ENCODE data around the gene FBLN7. TPM values are rescaled to one million over a fixed set of nuclear protein-coding genes. Genes with fewer than 3 reads are reported as not detected.

The FBLN7 gene
- total RNA-seq, 2 donors from 2014 or later: 4.0 to 8.7 TPM

DNA sequence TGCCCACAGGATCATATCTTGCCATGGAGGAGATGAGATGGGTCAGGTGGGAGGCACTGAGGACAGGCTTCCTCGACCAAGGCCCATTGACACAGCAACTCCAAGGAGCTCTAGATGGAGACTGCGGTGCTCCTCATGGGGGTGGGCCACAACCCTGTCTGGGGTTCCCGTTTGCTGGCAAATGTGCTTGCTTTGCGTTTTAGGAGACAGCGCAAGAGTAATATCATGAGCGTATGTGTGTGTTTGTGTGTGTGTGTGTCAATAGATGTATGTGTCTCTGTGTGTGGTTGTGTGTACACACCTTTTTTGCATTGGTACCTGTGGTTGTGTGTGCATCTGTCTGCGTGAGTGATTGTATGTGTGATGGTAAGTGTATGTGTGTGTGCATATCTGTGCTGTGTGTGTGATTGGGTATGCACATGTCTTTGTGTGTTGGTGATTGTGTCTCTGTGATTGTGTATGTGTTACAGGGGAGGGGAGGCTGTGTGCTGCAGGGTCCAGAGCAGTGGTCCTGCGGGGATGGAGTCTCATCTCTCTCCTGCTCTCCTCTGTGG, 4.4 kb downstream of the FBLN7 start:
- H3K27ac ChIP-seq (ENCODE audit: low read depth, low read length): no peak overlapping the region
- no peak overlapping the region for H3K27ac Mint-ChIP-seq
- H3K9me3 ChIP-seq (ENCODE audit: control insufficient read depth, low read length): no peaks in the 10 kb centered on the region
- 83 to 89% methylated on average over 1 to 8 of the region's 8 CpGs for WGBS, 2 experiments (ENCODE audit: insufficient coverage in 1 of 2, insufficient read length in 1 of 2)
- H3K27me3 Mint-ChIP-seq (ENCODE audit: insufficient read depth): peaks cover 45% of the 10 kb centered on the region
- H3K36me3 Mint-ChIP-seq (ENCODE audit: low read depth): no peaks in the 10 kb centered on the region
- TF ChIP-seq, protein P1, sequence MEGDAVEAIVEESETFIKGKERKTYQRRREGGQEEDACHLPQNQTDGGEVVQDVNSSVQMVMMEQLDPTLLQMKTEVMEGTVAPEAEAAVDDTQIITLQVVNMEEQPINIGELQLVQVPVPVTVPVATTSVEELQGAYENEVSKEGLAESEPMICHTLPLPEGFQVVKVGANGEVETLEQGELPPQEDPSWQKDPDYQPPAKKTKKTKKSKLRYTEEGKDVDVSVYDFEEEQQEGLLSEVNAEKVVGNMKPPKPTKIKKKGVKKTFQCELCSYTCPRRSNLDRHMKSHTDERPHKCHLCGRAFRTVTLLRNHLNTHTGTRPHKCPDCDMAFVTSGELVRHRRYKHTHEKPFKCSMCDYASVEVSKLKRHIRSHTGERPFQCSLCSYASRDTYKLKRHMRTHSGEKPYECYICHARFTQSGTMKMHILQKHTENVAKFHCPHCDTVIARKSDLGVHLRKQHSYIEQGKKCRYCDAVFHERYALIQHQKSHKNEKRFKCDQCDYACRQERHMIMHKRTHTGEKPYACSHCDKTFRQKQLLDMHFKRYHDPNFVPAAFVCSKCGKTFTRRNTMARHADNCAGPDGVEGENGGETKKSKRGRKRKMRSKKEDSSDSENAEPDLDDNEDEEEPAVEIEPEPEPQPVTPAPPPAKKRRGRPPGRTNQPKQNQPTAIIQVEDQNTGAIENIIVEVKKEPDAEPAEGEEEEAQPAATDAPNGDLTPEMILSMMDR (conservative IDR thresholded peaks at IDR 0.05): no peak
- no peak overlapping the region for H3K4me3 Mint-ChIP-seq
- H3K4me1 ChIP-seq (ENCODE audit: control insufficient read depth, insufficient read depth, low read length): peaks cover 3% of the 10 kb centered on the region
- peaks cover 2% of the 10 kb centered on the region for H3K4me1 Mint-ChIP-seq
- no peaks in the 10 kb centered on the region for H3K36me3 ChIP-seq (ENCODE audit: control insufficient read depth, insufficient read depth, low read length)
- no peak overlapping the region for H3K4me3 ChIP-seq (ENCODE audit: low read length)
- DNase-seq: no peak
- H3K9ac ChIP-seq (ENCODE audit: extremely low read depth, low read length, poor library complexity, severe bottlenecking): no peak overlapping the region
- H3K27me3 ChIP-seq (ENCODE audit: control insufficient read depth, insufficient read depth, low read length, poor library complexity, severe bottlenecking): peaks cover 47% of the 10 kb centered on the region
- no peaks in the 10 kb centered on the region for H3K9me3 Mint-ChIP-seq

DNA sequence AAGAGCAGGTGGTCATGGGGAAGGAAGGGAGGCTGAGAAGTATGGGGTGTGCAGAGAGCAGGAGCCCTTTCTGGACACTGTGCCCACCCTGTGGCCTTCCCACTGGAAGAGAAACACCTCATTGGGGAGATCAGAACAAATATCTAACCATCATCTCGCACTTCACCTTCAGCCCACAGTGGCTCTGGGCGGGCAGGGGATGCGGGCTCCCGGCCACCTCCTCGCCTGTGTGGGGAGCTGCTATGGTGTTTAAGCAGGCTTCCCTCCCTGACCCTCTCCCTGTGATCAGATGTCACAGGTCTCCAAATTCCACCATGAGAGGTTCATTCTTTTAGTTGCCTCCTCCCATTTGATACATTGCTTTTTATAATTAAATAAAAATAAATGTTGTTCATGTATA, 5.0 kb downstream of the FBLN7 start:
- H3K36me3 Mint-ChIP-seq (ENCODE audit: low read depth): no peaks in the 10 kb centered on the region
- no peak overlapping the region for H3K27ac Mint-ChIP-seq
- TF ChIP-seq, protein P1 (conservative IDR thresholded peaks at IDR 0.05): no peak
- DNase-seq: no peak
- no peak overlapping the region for H3K27ac ChIP-seq (ENCODE audit: low read depth, low read length)
- 94% methylated on average over 5 of the region's 5 CpGs; no CpG with 5 or more reads in 1 of the 2 experiments for WGBS, 2 experiments (ENCODE audit: insufficient coverage in 1 of 2, insufficient read length in 1 of 2)
- H3K27me3 Mint-ChIP-seq (ENCODE audit: insufficient read depth): peaks cover 41% of the 10 kb centered on the region
- H3K4me3 ChIP-seq (ENCODE audit: low read length): no peak overlapping the region
- peaks cover 42% of the 10 kb centered on the region for H3K27me3 ChIP-seq (ENCODE audit: control insufficient read depth, insufficient read depth, low read length, poor library complexity, severe bottlenecking)
- no peak overlapping the region for H3K4me3 Mint-ChIP-seq
- H3K36me3 ChIP-seq (ENCODE audit: control insufficient read depth, insufficient read depth, low read length): no peaks in the 10 kb centered on the region
- no peaks in the 10 kb centered on the region for H3K4me1 ChIP-seq (ENCODE audit: control insufficient read depth, insufficient read depth, low read length)
- no peaks in the 10 kb centered on the region for H3K4me1 Mint-ChIP-seq
- no peak overlapping the region for H3K9ac ChIP-seq (ENCODE audit: extremely low read depth, low read length, poor library complexity, severe bottlenecking)
- H3K9me3 Mint-ChIP-seq: no peaks in the 10 kb centered on the region
- H3K9me3 ChIP-seq (ENCODE audit: control insufficient read depth, low read length): no peaks in the 10 kb centered on the region

DNA sequence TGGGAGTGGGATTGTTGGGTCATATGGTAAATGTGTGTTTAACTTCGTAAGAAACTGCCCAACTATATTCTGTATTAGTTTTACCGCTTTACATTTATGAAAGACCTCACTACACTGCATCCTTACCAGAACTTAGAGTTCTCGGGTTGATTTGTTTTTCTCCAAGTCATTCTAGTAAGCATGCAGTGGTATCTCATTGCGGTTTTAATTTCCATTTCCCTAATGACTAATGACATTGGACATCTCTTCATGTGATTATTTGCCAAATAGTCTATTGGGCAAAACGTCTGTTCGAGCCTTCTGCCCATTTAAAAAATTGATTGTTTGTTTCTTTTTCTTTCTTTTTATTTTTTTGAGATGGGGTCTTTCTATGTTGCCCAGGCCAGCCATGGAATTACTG, 6.8 kb downstream of the FBLN7 start:
- WGBS, 2 experiments (ENCODE audit: insufficient coverage in 1 of 2, insufficient read length in 1 of 2): 92 to 99% methylated on average over 5 to 6 of the region's 6 CpGs
- no peaks in the 10 kb centered on the region for H3K4me1 Mint-ChIP-seq
- no peak overlapping the region for H3K9ac ChIP-seq (ENCODE audit: extremely low read depth, low read length, poor library complexity, severe bottlenecking)
- H3K27me3 Mint-ChIP-seq (ENCODE audit: insufficient read depth): peaks cover 36% of the 10 kb centered on the region
- H3K9me3 Mint-ChIP-seq: no peaks in the 10 kb centered on the region
- H3K27me3 ChIP-seq (ENCODE audit: control insufficient read depth, insufficient read depth, low read length, poor library complexity, severe bottlenecking): peaks cover 32% of the 10 kb centered on the region
- no peak overlapping the region for H3K4me3 Mint-ChIP-seq
- no peak overlapping the region for H3K4me3 ChIP-seq (ENCODE audit: low read length)
- TF ChIP-seq, protein P1 (conservative IDR thresholded peaks at IDR 0.05): no peak
- no peaks in the 10 kb centered on the region for H3K36me3 ChIP-seq (ENCODE audit: control insufficient read depth, insufficient read depth, low read length)
- H3K36me3 Mint-ChIP-seq (ENCODE audit: low read depth): no peaks in the 10 kb centered on the region
- no peak overlapping the region for H3K27ac Mint-ChIP-seq
- H3K4me1 ChIP-seq (ENCODE audit: control insufficient read depth, insufficient read depth, low read length): no peaks in the 10 kb centered on the region
- no peak for DNase-seq
- no peaks in the 10 kb centered on the region for H3K9me3 ChIP-seq (ENCODE audit: control insufficient read depth, low read length)
- H3K27ac ChIP-seq (ENCODE audit: low read depth, low read length): no peak overlapping the region

Data from endodermal cell (in vitro differentiated cells).